Rectal smooth muscle tissue (tissue), 1 donor: ENCODE data around the gene ZNF460.

Source experiments
- H3K27ac ChIP-seq: one replicate; pipeline ENCODE4 v1.7.0; 2013; ENCODE audit warnings: low read depth, low read length, inconsistent platforms
- H3K27me3 ChIP-seq: one replicate; pipeline ENCODE4 v1.7.0; 2013; ENCODE audit warnings: low read length; ENCODE audit not compliant: control insufficient read depth, insufficient read depth
- H3K36me3 ChIP-seq: one replicate; pipeline ENCODE4 v1.7.0; 2013; ENCODE audit warnings: low read length; ENCODE audit not compliant: control insufficient read depth, insufficient read depth
- H3K4me1 ChIP-seq: one replicate; pipeline ENCODE4 v1.7.0; 2013; ENCODE audit warnings: low read length; ENCODE audit not compliant: control insufficient read depth, insufficient read depth
- H3K4me3 ChIP-seq: one replicate; pipeline ENCODE4 v1.7.0; 2013; ENCODE audit warnings: low read length
- H3K9ac ChIP-seq: one replicate; pipeline ENCODE4 v1.7.0; 2013; ENCODE audit warnings: low read length

The ZNF460 gene

GRCh38 chr19:57280165-57280961, at the start of gene ZNF460:
Gene ZNF460, plus strand, starts transcription at chr19:57280485. Its CDS starts 322 bp downstream, at chr19:57280807.
- Histone ChIP-seq H3K36me3 (peaks cover 10% of the 10 kb centered on the region), H3K27me3 (no peaks in the 10 kb centered on the region), H3K27ac (peak within 1 kb of the TSS; percentile 99), H3K4me1 (peaks cover 14% of the 10 kb centered on the region), H3K9ac (peak within 1 kb of the TSS; percentile 98), H3K4me3 (peak within 1 kb of the TSS; percentile 98)

GRCh38 chr19:57231686-57232085, 48.6 kb upstream of the ZNF460 start:
- Histone ChIP-seq H3K4me3 (no peak overlapping the region), H3K27me3 (no peaks in the 10 kb centered on the region)

GRCh38 chr19:57233207-57233606, 47.1 kb upstream of the ZNF460 start:
- Histone ChIP-seq H3K9ac (no peak overlapping the region), H3K36me3 (no peaks in the 10 kb centered on the region), H3K27me3 (no peaks in the 10 kb centered on the region), H3K4me1 (no peaks in the 10 kb centered on the region), H3K27ac (no peak overlapping the region), H3K4me3 (no peak overlapping the region)

More at GRCh38 chr19:57231686-57232085, 48.6 kb upstream of the ZNF460 start:
- Histone ChIP-seq H3K4me1 (no peaks in the 10 kb centered on the region), H3K27ac (no peak overlapping the region), H3K9ac (no peak overlapping the region), H3K36me3 (no peaks in the 10 kb centered on the region)

- no peaks in the 10 kb centered on the region for H3K27me3 ChIP-seq
- peak overlapping the region; percentile 86 for H3K4me3 ChIP-seq
- H3K4me1 ChIP-seq = peaks cover 10% of the 10 kb centered on the region
- peaks cover 8% of the 10 kb centered on the region for H3K36me3 ChIP-seq
- H3K9ac ChIP-seq = peak overlapping the region; percentile 91
- peak overlapping the region; percentile 93 for H3K27ac ChIP-seq
Observed at GRCh38 chr19:57239982-57240310, 40.3 kb upstream of the ZNF460 start.

DNA sequence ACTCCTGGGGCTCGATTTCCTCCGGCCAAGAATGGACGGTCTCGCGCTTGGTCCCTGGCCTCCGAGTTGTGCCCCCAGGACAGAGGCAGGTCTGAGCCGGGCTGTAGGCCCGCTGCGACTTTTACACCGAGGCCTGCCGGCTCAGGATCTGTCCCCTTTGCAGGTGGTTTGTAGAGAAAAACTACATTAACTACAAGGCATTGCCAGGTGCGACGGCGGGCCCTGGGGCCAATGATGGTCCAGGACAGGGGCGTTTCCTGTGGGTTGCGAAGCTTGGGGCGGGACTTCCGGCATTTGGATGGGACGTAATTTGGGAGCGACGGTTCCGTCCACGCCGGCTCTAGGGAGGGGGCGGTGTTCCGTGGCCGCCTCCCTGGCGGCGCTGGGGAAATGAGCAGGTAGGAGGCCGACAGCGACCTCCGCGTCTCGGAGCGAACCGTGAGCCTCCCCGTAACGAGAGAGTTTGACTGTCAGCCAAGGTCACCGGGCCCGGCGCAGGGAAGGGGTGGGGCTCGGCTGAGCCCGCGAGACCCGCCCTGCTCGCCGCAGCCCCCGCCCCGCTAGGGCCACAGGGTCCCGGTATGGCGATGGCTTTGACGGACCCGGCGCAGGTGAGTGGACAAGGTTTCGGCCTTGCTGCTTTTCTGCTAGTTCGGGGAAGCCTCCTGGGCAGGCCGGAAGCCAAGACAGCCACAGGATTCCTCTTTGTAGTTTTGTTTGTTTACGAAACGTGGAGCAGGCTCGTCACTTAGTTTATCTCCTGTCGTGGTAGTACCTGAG, 39.8 kb upstream of the ZNF460 start, which contains the start of gene ZNF805:
Gene ZNF805 (plus strand): TSS at position 322 of the 780 bp plus-strand sequence. CDS start 260 bp downstream, at position 582.
- peaks cover 12% of the 10 kb centered on the region for H3K36me3 ChIP-seq
- peaks cover 10% of the 10 kb centered on the region for H3K4me1 ChIP-seq
- H3K9ac ChIP-seq = peak within 1 kb of the TSS; percentile 91
- H3K27me3 ChIP-seq = no peaks in the 10 kb centered on the region
- peak within 1 kb of the TSS; percentile 93 for H3K27ac ChIP-seq
- H3K4me3 ChIP-seq = peak within 1 kb of the TSS; percentile 86

DNA sequence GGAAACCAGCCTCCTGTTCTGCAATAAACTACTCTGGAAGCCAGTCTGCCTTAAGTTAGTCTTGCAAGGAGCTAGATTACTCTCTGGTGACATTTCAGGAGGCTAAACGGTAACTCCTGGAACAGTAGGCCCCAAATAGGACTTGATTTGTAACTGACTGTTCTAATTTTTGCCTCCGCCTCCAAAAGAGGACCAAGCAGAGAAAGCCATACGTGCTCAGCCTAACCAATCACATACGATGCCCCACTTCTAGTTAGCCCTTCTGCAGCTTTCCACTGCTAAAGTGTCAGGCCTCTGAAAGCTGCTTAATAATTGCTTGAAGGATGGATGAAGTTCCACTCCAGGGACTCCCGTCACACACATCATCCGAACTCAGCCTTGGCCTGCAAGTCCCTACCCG, 39.1 kb upstream of the ZNF460 start:
- peak overlapping the region; percentile 91 for H3K9ac ChIP-seq
- H3K4me3 ChIP-seq = peak overlapping the region; percentile 86
- H3K27me3 ChIP-seq = no peaks in the 10 kb centered on the region
- peak overlapping the region; percentile 93 for H3K27ac ChIP-seq
- peaks cover 12% of the 10 kb centered on the region for H3K36me3 ChIP-seq
- peaks cover 10% of the 10 kb centered on the region for H3K4me1 ChIP-seq

- peaks cover 16% of the 10 kb centered on the region for H3K36me3 ChIP-seq
- peaks cover 10% of the 10 kb centered on the region for H3K4me1 ChIP-seq
- no peak overlapping the region for H3K27ac ChIP-seq
- no peak overlapping the region for H3K4me3 ChIP-seq
- H3K27me3 ChIP-seq = no peaks in the 10 kb centered on the region
- no peak overlapping the region for H3K9ac ChIP-seq
Observed at GRCh38 chr19:57242821-57243220, 37.5 kb upstream of the ZNF460 start.

DNA sequence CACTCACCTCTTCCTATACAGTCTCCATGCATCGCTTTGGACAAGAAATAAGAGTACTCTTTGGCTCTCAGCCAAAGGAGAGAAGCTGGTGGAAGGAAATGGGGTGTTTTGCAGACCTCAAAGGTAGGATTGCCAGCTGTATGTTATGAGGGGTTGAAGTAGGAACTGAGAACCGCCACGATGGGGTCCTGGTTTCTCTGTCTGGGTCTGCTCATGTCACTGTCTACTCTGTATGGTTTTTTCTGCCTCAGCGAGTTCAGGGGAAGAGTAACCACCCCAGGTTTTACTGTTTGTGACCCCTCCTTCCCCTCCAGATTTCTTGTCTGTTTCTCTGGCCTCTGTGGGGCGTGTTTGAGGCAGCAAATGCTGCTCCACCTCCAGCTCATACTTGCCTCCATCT, 35.8 kb upstream of the ZNF460 start:
- no peak overlapping the region for H3K9ac ChIP-seq
- H3K27ac ChIP-seq = no peak overlapping the region
- H3K4me3 ChIP-seq = no peak overlapping the region
- no peaks in the 10 kb centered on the region for H3K27me3 ChIP-seq
- peaks cover 10% of the 10 kb centered on the region for H3K4me1 ChIP-seq
- H3K36me3 ChIP-seq = peaks cover 24% of the 10 kb centered on the region

GRCh38 chr19:57245066-57245465, 35.2 kb upstream of the ZNF460 start:
- Histone ChIP-seq H3K36me3 (peaks cover 24% of the 10 kb centered on the region), H3K27me3 (no peaks in the 10 kb centered on the region), H3K4me1 (peaks cover 10% of the 10 kb centered on the region), H3K9ac (no peak overlapping the region), H3K4me3 (no peak overlapping the region), H3K27ac (no peak overlapping the region)

DNA sequence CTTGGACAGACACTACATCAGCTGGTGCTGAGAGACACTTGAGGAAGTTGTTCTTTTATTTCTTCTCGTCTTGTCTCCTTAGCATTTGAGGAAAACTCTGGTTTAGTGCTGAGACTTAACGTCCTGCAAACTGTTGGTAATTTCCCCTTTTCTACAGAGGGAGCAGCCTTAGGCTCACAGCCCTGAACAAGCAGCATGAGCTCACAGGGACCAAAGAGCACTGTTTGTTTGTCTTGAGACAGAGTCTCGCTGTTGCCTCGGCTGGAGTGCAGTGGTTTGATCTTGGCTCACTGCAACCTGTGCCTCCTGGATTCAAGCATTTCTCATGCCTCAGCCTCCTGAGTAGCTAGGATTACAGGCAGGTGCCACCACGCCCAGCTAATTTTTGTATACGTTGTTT, 34.3 kb upstream of the ZNF460 start:
- peaks cover 24% of the 10 kb centered on the region for H3K36me3 ChIP-seq
- H3K27ac ChIP-seq = no peak overlapping the region
- H3K4me1 ChIP-seq = peaks cover 10% of the 10 kb centered on the region
- no peaks in the 10 kb centered on the region for H3K27me3 ChIP-seq
- no peak overlapping the region for H3K4me3 ChIP-seq
- no peak overlapping the region for H3K9ac ChIP-seq

GRCh38 chr19:57248646-57249045, 31.6 kb upstream of the ZNF460 start:
- Histone ChIP-seq H3K27ac (no peak overlapping the region), H3K9ac (no peak overlapping the region), H3K27me3 (no peaks in the 10 kb centered on the region), H3K4me3 (no peak overlapping the region), H3K4me1 (no peaks in the 10 kb centered on the region), H3K36me3 (peaks cover 38% of the 10 kb centered on the region)

DNA sequence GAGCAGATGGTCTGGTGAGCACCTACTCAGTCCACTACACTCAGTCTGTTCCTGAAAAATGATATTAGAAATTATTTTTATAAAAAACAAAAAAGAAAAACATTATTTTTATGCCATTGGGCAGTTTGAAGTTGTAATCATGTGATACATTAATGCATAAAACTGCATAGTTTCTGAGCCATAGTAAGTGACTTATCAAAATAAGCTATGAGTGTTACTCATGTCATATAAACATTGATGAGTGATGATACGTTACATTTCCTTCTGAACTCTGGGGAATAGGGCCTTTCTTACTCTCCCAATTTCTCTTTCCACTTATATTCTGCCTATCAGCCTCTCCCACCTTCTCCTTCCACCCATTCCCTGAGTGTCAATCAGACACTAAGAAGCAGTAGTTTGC, 31.0 kb upstream of the ZNF460 start:
- no peak overlapping the region for H3K4me3 ChIP-seq
- H3K36me3 ChIP-seq = peaks cover 43% of the 10 kb centered on the region
- no peak overlapping the region for H3K9ac ChIP-seq
- H3K4me1 ChIP-seq = no peaks in the 10 kb centered on the region
- H3K27me3 ChIP-seq = no peaks in the 10 kb centered on the region
- no peak overlapping the region for H3K27ac ChIP-seq
